ENCODE measurements around the gene NECTIN4.
"Not testable (repeated sequence)": the region's sequence is repeated elsewhere in the genome, so short reads cannot be mapped to it uniquely, and the experiment has no call there.

The NECTIN4 gene

DNA sequence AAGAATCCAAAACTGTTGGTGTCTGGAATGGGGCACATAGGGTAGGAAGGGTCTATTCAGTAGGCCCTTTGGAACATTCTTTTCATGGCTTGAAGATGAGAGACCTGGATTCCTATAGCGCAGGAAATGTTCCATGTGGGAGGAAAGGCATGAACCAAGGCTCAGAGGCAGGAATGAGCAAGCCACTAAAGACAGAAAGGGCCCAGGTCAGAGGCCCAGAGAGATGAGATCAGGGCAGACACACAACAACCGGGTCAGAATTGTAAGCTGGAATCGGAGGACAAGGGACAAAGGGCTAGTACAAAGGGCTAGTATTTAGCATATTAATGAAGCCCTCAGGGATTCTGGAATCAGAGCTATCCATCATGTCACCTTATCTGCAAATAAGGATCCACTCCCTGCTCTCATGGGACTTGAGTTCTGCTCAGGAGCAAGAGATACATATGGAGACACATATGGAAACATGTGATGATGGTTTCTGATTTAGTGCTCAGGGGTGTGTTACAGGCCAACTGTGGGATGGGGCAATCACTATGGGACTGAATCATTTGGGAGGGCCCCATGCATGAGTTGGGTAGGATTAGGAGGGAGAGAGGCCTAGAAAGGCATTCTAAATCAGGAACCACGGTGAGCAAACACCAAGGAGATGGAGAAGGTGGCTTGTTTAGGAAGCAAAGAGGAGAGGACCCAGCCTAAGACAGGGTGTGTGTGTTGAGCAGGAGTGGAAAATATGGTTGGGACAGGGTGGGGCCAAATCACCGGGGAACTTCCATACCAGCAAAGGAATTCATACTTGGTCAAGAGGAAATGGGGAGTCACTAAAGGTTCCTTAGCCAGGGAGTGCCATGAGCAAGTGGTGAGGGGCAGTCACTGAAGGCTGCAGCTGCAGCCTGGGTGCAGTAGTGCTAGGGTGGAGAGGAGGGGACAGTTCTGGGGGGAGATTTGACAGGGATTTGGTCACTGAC, 8.6 kb downstream of the NECTIN4 start:
- no peak for DNase-seq

DNA sequence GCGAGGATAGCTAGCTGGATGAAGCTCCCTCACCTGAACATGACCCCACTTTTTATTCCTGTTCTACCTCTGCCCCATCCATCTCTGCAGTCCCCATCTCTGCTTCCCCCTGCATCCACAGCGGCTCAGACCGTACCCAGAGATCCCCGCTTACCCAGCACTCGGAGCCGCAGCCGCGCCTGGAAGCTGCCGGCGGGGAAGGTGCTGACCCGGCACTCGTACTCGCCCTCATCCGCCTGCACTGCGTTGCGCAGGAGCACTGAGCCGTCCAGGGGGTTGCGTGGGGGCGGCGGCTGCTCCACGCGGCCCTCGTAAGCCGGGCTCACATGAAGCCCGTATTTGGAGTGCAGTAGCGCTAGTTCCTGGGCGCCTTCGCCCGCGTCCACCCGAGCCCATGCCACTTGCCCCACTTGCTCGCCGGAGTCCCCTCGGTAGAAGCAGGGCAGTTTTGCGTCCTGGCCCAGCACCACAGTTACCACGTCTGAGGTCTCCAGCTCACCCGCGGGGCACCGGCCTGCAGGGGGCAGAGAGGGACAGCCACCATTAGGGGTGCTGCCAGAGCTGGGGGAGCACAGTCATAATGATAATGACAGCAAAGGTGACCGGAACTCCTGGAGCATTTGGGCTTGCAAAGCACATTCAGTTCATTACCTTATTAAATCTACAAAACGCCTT, 9.8 kb downstream of the NECTIN4 start:
- no peak for DNase-seq

- DNase-seq, result no peak
Observed at GRCh38 chr1:161077426-161077825, 11.9 kb downstream of the NECTIN4 start.

GRCh38 chr1:161076410-161076809, 12.9 kb downstream of the NECTIN4 start:
- no peak for DNase-seq

DNA sequence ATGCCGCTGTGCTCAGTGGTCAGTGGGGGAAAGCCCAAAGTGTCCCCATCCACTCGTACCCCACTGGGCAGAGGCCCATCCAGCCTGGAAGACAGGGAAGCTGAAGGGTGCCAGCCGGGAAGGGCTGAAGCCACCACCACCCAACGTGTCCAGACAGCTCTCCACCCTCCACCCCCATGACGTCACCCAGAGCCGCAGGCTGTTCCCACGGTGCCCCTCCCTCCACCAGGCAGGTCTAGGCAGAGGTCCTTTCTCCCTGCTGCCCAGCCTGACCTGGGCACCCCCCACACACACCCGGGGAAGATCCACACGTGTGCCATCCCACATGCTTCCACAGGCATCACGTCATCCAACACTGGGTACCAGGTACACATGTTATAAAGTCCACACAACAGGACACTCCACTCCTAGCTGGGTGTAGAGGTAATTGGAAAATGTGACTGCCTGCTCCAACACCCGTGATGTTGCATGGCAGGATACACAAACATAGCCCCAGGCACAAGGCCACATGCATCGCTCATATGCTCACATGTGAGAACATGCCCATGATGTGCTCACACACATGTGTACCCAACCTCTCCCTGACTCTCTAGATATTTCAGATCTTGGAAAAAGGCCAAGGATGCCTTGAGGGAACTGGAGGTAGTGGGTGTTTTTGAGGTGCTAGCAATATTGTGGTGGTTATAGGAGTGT, 14.5 kb downstream of the NECTIN4 start:
- DNase-seq, result no peak

DNA sequence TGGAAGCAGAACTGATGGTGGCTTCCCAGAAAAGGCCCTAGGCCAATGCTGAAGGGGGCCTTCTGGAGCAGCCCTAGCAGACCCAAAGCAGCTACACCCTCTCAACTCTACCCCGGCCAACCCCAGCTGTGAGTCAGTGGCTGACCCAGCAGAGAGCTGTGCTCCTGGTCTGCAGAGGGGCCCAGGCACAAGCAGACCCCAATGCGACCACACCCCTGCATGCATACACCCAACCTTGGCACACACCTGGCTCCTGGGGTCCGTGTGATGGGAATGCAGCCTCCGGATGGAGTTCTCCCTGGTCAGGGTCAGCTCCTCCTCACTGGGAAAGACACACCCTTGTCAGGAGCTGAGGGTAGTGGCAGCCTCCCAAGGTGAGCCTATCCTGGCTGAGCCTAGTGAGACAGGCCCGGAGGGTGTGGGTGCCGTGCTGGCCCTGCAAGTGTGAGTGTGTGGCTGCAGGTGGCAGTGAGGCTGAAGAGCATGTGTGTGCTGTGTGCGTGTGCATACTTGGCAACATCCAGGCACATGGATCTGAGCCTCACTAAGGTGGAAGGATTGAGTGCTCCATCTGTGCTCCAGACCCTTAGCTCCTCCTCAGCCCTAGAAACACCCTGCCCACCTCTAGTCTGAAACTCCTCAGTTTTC, 15.8 kb downstream of the NECTIN4 start:
- DNase-seq, result no peak

DNA sequence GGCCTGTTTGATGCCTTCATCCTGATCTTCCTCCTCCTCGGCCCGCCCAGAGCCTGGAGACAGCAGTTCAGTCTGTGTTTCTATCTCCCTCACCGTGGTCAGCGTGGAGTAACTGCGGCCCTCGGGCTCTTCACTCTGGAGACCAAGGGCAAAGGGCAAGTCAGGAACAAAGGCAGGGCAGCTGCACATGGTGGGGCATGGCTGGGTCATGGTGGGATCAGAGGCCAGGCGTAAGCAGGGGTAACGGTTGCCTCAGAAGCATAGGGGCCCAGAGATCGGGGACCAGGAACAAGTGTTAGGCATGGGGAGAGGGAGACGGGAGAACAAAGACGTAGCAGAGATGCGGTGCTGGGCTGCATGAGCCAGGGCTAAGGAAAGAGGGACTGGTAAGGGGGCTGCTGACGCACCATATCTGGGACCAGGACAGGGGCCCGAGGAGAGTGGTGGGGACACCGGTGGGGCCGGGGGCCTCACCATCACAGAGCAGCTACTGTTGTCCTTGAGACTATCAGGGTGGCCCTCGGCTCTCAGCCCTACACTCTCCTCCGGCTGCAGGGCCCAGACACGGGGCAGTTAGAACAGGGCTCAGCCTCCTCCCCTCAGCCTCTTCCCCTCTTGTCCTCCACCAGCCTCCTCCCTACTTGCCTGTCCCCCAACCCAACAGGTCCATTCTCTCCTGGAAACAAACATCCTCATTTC, 16.5 kb downstream of the NECTIN4 start:
- DNase-seq, result no peak

GRCh38 chr1:161071886-161072371, 17.4 kb downstream of the NECTIN4 start:
- DNase-seq, result no peak

DNA sequence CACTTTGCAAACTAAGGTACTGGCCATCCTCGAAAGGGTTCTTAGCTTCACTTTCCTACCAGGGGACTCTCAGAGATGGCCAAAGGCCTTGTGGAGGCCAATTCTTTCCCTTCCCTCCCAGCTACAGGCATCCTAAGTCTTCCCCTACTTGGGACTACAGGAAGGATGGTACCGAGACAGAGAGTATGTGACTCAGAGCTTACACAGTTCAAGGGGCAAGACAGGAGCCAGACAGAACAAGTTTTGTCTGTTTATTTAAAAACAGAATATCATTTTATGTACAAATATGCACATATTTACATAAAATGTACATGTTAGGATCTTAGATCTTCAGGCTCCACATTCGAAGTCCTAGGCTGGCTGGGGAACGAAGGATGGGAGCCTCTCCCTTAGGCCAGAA, 18.6 kb downstream of the NECTIN4 start:
- DNase-seq, result no peak

DNA sequence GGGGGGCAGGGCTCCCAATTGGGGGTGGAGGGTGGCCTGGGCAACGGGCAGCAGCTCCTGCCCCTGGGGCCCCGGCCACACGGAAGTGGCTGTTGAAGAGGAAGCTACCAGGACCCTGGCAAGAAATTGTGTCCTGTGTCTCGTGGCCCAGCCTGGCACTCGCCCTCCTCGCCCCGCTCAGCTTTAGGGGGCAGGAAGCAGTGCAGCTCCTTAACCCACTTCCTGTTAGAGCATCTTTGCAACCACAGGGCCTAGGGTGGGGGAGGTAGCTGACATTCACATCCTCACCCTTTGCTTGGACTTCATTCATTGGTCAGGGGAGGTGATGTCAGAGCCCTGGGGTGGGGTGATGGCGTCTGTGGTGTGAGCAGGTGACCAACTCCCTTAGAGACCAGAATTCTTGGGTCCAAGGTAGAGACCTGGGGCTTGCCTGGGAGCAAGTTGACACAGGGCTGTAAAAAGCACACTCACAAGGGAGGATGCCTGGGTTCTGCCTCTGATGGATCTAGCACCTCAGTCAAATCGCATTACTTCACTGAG, 19.6 kb downstream of the NECTIN4 start, which contains the start of gene ARHGAP30:
TSS of gene ARHGAP30 (minus strand) at position 161 of the 540 bp plus-strand sequence. CDS start 267 bp downstream, outside the sequence.
- DNase-seq, result no peak

DNA sequence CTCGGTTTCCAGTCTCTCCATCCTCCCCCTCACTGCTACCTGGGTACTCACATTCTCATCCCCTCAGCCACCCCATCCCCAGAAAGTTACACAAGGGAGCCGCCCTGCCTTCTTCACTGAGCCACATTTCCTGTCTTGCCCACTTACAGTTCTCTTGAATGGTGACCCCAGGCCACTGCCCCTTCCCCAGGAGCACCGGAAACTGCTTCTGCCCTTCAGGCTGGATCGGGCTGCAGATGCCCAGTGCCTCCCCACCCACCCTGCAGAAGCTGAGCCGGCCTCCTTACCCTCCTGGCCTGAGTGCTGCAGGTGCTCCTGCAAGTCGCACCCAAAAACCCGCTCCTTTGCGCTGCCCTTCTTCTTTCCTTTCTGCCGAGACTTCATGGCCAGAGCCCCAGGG, 20.1 kb downstream of the NECTIN4 start:
- no peak for DNase-seq

DNA sequence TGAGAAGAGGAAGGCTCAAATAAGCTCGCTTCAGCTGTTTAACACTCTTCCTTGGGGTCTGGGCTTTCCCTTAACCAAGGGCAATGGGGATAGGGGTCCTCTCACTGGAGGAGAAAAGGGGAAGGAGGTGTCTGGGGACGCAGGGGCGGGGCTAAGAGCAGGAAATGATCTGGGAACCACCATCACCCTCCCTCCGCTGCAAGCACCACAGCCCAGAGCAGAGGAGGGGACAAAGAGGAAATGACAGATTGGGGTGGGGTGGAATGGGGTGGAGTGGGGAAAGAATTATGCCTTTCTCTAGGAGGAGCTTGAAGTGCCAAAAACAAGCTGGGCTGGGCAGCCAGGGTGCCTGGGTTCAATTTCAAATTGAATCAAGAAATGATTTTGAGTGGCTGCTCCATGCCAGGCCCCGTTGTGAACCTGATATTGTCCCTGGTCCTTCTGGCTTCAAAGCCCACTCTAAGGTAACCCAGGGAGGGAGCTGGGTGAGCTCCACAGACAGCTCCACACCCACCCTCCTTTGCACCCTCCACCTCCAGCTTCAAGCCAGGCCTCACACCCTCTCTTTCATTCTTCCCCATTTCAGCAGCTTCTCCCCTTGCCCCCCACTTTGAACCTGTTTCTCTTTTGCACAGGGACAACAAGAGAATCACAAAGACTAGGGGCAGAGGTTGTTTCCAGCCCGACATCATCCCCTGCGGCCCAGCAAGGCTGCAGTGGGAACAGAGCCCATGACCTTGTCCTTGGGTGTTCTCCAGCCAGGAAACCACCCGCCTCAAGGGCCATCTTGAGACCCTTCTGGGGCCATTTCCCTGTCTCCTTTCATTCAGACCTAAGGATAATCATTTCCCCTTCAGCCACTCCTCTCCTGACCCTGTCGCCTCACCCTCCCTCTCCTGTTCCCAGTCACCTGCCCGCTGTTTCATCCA, 20.8 kb downstream of the NECTIN4 start:
- DNase-seq, result no peak

- no peak for DNase-seq
Observed at GRCh38 chr1:161066694-161067093, 22.7 kb downstream of the NECTIN4 start.

DNA sequence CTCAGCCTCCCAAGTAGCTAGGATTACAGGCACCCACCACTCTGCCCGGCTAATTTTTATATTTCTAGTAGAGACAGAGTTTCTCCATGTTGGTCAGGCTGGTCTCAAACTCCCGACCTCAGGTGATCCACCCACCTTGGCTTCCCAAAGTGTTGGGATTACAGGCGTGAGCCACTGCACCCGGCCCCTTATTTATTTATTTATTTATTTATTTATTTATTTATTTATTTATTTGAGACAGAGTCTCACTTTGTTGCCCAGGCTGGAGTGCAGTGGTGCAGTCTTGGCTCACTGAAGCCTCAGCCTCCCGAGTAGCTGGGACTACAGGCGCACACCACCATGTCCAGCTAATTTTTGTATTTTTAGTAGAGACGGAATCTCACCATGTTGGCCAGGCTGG, 23.7 kb downstream of the NECTIN4 start:
- DNase-seq, result not testable (repeated sequence)

GRCh38 chr1:161063936-161064335, 25.4 kb downstream of the NECTIN4 start:
- not testable (repeated sequence) for DNase-seq

DNA sequence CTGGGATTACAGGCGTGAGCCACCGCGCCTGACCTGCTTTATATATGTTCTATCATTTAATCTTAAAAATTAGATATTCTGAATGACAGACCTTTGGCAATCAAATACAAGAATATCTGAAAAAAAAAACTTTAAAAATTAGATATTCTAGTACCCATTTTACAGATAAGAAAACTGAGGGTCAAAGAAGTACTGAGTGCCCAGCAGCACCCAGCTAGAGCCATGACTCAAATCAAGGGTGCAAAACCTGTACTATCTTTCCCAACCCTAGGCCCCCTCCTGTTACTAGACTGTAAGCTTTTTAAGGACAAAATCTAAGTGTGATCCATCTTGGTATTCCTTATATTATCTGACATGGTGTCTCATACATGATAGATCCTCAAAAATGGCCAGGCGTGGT, 27.9 kb downstream of the NECTIN4 start:
- DNase-seq, result no peak

GRCh38 chr1:161059293-161059692, 30.1 kb downstream of the NECTIN4 start:
- DNase-seq, result no peak

- no peak for DNase-seq
Observed at GRCh38 chr1:161054805-161055204, 34.6 kb downstream of the NECTIN4 start.

DNA sequence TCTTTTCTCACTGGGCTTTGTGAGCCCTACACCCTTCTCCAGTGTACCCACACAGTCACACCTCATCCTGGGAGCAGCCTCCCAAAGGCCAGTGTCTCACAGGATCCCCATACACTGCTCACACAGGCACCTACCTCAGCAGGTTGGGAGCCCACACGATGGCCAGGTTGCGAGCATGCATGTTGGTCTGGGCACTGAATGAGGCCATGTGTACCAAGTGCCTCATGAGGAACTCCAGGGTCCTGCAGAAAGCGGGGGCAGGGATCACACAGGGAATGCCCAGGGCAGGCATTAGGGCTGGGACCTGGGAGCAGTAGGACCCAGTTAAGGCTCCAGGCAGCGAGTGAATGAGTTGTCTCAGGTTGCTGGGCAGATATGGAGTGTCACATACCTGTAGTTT, 35.1 kb downstream of the NECTIN4 start:
- no peak for DNase-seq

GRCh38 chr1:161052899-161053298, 36.5 kb downstream of the NECTIN4 start:
- no peak for DNase-seq

- no peak for DNase-seq
Observed at GRCh38 chr1:161051219-161051618, 38.1 kb downstream of the NECTIN4 start.

Data from DMS79 treated with DMSO at 0.1 percent for 48 hours (cell line).